T-cell (primary cell): ENCODE measurements around the gene KDM2B. TPM values are rescaled to one million over a fixed set of nuclear protein-coding genes. Genes with fewer than 3 reads are reported as not detected.
"Not testable (repeated sequence)": the region's sequence is repeated elsewhere in the genome, so short reads cannot be mapped to it uniquely, and the experiment has no call there.

Source experiments
- ATAC-seq, 4 experiments: fragments of 200-7000 bp in 3 of 4; fragments of 150-1000 bp in 1 of 4; cut with Tn5 transposase; replicated peaks in 1 of 4; 1 replicate in 3 of 4; 2 replicates in 1 of 4; pipeline ENCODE4 v1.10.0; 2021; ENCODE audit warnings: moderate library complexity in 3 of 4, mild to moderate bottlenecking in 2 of 4, moderate number of reproducible peaks in 1 of 4
- CTCF ChIA-PET, 2 donors: fragments of 300-600 bp; sonication (Branson Sonifier 250); formaldehyde crosslinking; loops; one replicate each; lab custom pipeline; 2022; ENCODE audit warnings: antibody characterized with exemption in 2 of 2; lab: Charles Lee
- POLR2A ChIA-PET, 2 donors: fragments of 300-600 bp; sonication (Branson Sonifier 250); formaldehyde crosslinking; loops; one replicate each; lab custom pipeline; 2022; ENCODE audit warnings: antibody characterized with exemption in 2 of 2; lab: Charles Lee
- DNase-seq, 35 experiments: peaks; one replicate each; pipeline versions ENCODE4 v3.0.0 to v3.0.0-alpha.2; 2013 to 2023
- H3K27ac ChIP-seq: one replicate; pipeline ENCODE4 v1.5.1; 2013; ENCODE audit warnings: low read length
- H3K27me3 ChIP-seq, 2 experiments: replicated peaks in 1 of 2; 1 replicate in 1 of 2; 2 replicates in 1 of 2; pipeline versions ENCODE4 v1.6.1 to v1.7.0; 2013; ENCODE audit warnings: low read length in 1 of 2, mixed read lengths in 1 of 2; ENCODE audit not compliant: control insufficient read depth in 2 of 2, insufficient read depth in 2 of 2; ENCODE audit errors: extremely low read depth in 1 of 2
- H3K36me3 ChIP-seq, 2 donors: 1 replicate in 1 of 2; 2 replicates in 1 of 2; pipeline versions ENCODE4 v1.6.1 to v1.7.0; 2013; ENCODE audit warnings: low read length in 1 of 2; ENCODE audit not compliant: control insufficient read depth in 2 of 2, insufficient read depth in 1 of 2; ENCODE audit errors: extremely low read depth in 1 of 2
- H3K4me1 ChIP-seq, 2 experiments: 1 replicate in 1 of 2; 2 replicates in 1 of 2; pipeline versions ENCODE4 v1.6.1 to v1.7.0; 2013; ENCODE audit warnings: low read length in 2 of 2, mixed read lengths in 1 of 2; ENCODE audit not compliant: insufficient read depth in 2 of 2, control insufficient read depth in 1 of 2; ENCODE audit errors: extremely low read depth in 1 of 2
- H3K4me3 ChIP-seq, 2 donors: 1 replicate in 1 of 2; 2 replicates in 1 of 2; pipeline versions ENCODE4 v1.5.1 to v1.7.0; 2013; ENCODE audit warnings: mild to moderate bottlenecking in 2 of 2, low read length in 1 of 2, moderate library complexity in 1 of 2; ENCODE audit not compliant: control insufficient read depth in 1 of 2; ENCODE audit errors: extremely low read depth in 1 of 2
- H3K9me3 ChIP-seq: 2 replicates; pipeline ENCODE4 v1.7.0; 2013
- H3K27ac Mint-ChIP-seq, 2 donors: one replicate each; pipeline ENCODE4 v1.8.0; 2020 to 2021; ENCODE audit warnings: mild to moderate bottlenecking in 2 of 2, mixed read lengths in 2 of 2
- H3K27me3 Mint-ChIP-seq, 2 donors: one replicate each; pipeline ENCODE4 v1.8.0; 2021 to 2022; ENCODE audit warnings: mixed read lengths in 2 of 2
- H3K36me3 Mint-ChIP-seq: one replicate; pipeline ENCODE4 v1.8.0; 2021; ENCODE audit warnings: mixed read lengths
- H3K4me1 Mint-ChIP-seq, 3 donors: one replicate each; pipeline ENCODE4 v1.8.0; 2020 to 2022; ENCODE audit warnings: mixed read lengths in 3 of 3, mild to moderate bottlenecking in 1 of 3
- H3K4me3 Mint-ChIP-seq, 3 donors: one replicate each; pipeline ENCODE4 v1.8.0; 2020 to 2022; ENCODE audit warnings: mild to moderate bottlenecking in 3 of 3, mixed read lengths in 3 of 3, moderate library complexity in 3 of 3
- H3K9me3 Mint-ChIP-seq, 3 donors: one replicate each; pipeline ENCODE4 v1.8.0; 2020 to 2022; ENCODE audit warnings: mixed read lengths in 3 of 3
- WGBS: methylation state at CpG from one replicate; pipeline ENCODE4 v1.1.5; 2013; ENCODE audit warnings: missing lambda C conversion rate; ENCODE audit not compliant: insufficient coverage; 5-methylcytosine and 5-hydroxymethylcytosine counted together
- total RNA-seq, 35 experiments: library from RNA in 6 of 35; stranded (reverse) in 6 of 35; fragments of 120-200 nt in 1 of 35; gene quantifications; one replicate each; pipeline versions ENCODE4 v1.2.1 to v1.2.4 and lab custom pipeline; 2013 to 2026

The KDM2B gene
- total RNA-seq, 5 donors from 2014 or later (not counting 1 experiment from before 2014, with no cell fraction given): 74.1 to 102 (median 95.8) TPM

- Mint-ChIP-seq H3K36me3 (peaks cover 6% of the 10 kb centered on the region), H3K9me3 (no peaks in the 10 kb centered on the region), H3K4me1 (peaks cover 27 to 39% (median 33%) of the 10 kb centered on the region in 3 donors), H3K4me3 (no peak overlapping the region), H3K27ac (no peak overlapping the region), H3K27me3 (no peaks in the 10 kb centered on the region)
- Histone ChIP-seq H3K27me3 (no peaks in the 10 kb centered on the region), H3K36me3 (peaks cover 0 to 5% of the 10 kb centered on the region in 2 donors), H3K4me1 (peaks cover 8 to 22% of the 10 kb centered on the region in 2 experiments), H3K27ac (no peak overlapping the region), H3K4me3 (no peak overlapping the region), H3K9me3 (no peaks in the 10 kb centered on the region)
- ChIA-PET CTCF (no interaction called here), POLR2A (interaction anchor here in 1 of 2 donors (0.6 kb wide), 1 partner anchor 135 kb away, joined by 3 read pairs; no protein-coding TSS in a partner anchor)
- DNase-seq (no peak), ATAC-seq (no peak)
- 95% methylated on average over 12 of the region's 12 CpGs for WGBS
These were observed 14.7 kb upstream of the KDM2B start for GRCh38 chr12:121595520-121595919.

- ChIA-PET POLR2A (interaction anchor here in 1 of 2 donors (0.6 kb wide), 1 partner anchor 307 kb away, joined by 3 read pairs; no protein-coding TSS in a partner anchor), CTCF (no interaction called here)
- Mint-ChIP-seq H3K4me1 (peaks cover 31 to 40% (median 39%) of the 10 kb centered on the region in 3 donors), H3K4me3 (peak overlapping the region in 1 of 3 donors; percentile 25), H3K27ac (peak overlapping the region; percentile 97 to 98), H3K9me3 (no peaks in the 10 kb centered on the region), H3K36me3 (peaks cover 6% of the 10 kb centered on the region), H3K27me3 (no peaks in the 10 kb centered on the region)
- DNase-seq: no peak
- peaks cover 9 to 43% of the 10 kb centered on the region in 2 experiments for H3K4me1 ChIP-seq
- 96% methylated on average over 2 of the region's 4 CpGs for WGBS
- no peaks in the 10 kb centered on the region for H3K27me3 ChIP-seq
- H3K36me3 ChIP-seq: peaks cover 0 to 5% of the 10 kb centered on the region in 2 donors
- H3K9me3 ChIP-seq: no peaks in the 10 kb centered on the region
- peak overlapping the region; percentile 100 for H3K27ac ChIP-seq
- no peak for ATAC-seq
- H3K4me3 ChIP-seq: no peak overlapping the region
These were observed 11.5 kb upstream of the KDM2B start for GRCh38 chr12:121592320-121592719.

GRCh38 chr12:121590476-121591143 lies 9.8 kb upstream of the KDM2B start:
- H3K4me3 ChIP-seq: peak overlapping the region; percentile 60 to 69
- Mint-ChIP-seq H3K4me1 (peaks cover 38 to 45% (median 40%) of the 10 kb centered on the region in 3 donors), H3K27me3 (no peaks in the 10 kb centered on the region), H3K27ac (peak overlapping the region; percentile 97 to 98), H3K4me3 (peak overlapping the region; percentile 77 to 84 (median 79)), H3K9me3 (no peaks in the 10 kb centered on the region), H3K36me3 (peaks cover 3% of the 10 kb centered on the region)
- H3K4me1 ChIP-seq: peaks cover 9 to 46% of the 10 kb centered on the region in 2 experiments
- no peaks in the 10 kb centered on the region for H3K9me3 ChIP-seq
- H3K27ac ChIP-seq: peak overlapping the region; percentile 100
- no peaks in the 10 kb centered on the region for H3K27me3 ChIP-seq
- ATAC-seq: peak; percentile 75 to 83 (median 80)
- ChIA-PET CTCF (interaction anchor here in 1 of 2 donors (0.7 to 1.5 kb wide), 2 partner anchors 36 to 67 kb away, joined by 3 read pairs; partner anchors contain the start of gene ORAI1), POLR2A (interaction anchor here in 1 of 2 donors (0.6 to 1.2 kb wide), 2 partner anchors 9 to 33 kb away, joined by 3 to 10 read pairs; no protein-coding TSS in a partner anchor)
- peak; percentile 30 to 86 (median 60) for DNase-seq
- H3K36me3 ChIP-seq: peaks cover 0 to 5% of the 10 kb centered on the region in 2 donors
- 0% methylated on average over 4 of the region's 10 CpGs for WGBS

- H3K4me3 Mint-ChIP-seq, POLR2A ChIA-PET, H3K27me3 ChIP-seq, H3K4me3 ChIP-seq, ATAC-seq, H3K27ac ChIP-seq, DNase-seq, H3K9me3 ChIP-seq, H3K9me3 Mint-ChIP-seq, H3K27me3 Mint-ChIP-seq, H3K36me3 Mint-ChIP-seq, CTCF ChIA-PET, H3K36me3 ChIP-seq: not testable (repeated sequence)
- peaks cover 15 to 49% of the 10 kb centered on the region in 2 experiments for H3K4me1 ChIP-seq
- 89% methylated on average over 3 of the region's 6 CpGs for WGBS
- Mint-ChIP-seq H3K4me1 (peaks cover 40 to 49% (median 47%) of the 10 kb centered on the region in 3 donors), H3K27ac (peak overlapping the region; percentile 63 to 69)
These were observed 4.1 kb upstream of the KDM2B start for GRCh38 chr12:121584885-121585284.

- H3K27me3 Mint-ChIP-seq, H3K9me3 Mint-ChIP-seq, ATAC-seq, DNase-seq, H3K4me3 Mint-ChIP-seq, POLR2A ChIA-PET, H3K4me3 ChIP-seq, H3K36me3 ChIP-seq, H3K9me3 ChIP-seq, H3K27me3 ChIP-seq, H3K27ac ChIP-seq, H3K36me3 Mint-ChIP-seq: not testable (repeated sequence)
- CTCF ChIA-PET: interaction anchor here in 1 of 2 donors (1.5 to 1.6 kb wide), 2 partner anchors 31 to 40 kb away, joined by 4 to 5 read pairs; no protein-coding TSS in a partner anchor
- Mint-ChIP-seq H3K4me1 (peaks cover 37 to 48% (median 45%) of the 10 kb centered on the region in 3 donors), H3K27ac (peak overlapping the region; percentile 94 to 96)
- peaks cover 16 to 42% of the 10 kb centered on the region in 2 experiments for H3K4me1 ChIP-seq
- WGBS: no CpG with 5 or more reads among the region's 2 CpGs
These were observed 2.5 kb upstream of the KDM2B start for GRCh38 chr12:121583334-121583661.

GRCh38 chr12:121582583-121583333 lies 1.9 kb upstream of the KDM2B start:
- POLR2A ChIA-PET: interaction anchor here in 1 of 2 donors (0.6 kb wide), 1 partner anchor 1651 kb away, joined by 6 read pairs; the partner anchor contains the start of gene MTRFR
- H3K9me3 ChIP-seq: no peaks in the 10 kb centered on the region
- DNase-seq: no peak
- WGBS: 33% methylated on average over 5 of the region's 13 CpGs
- H3K27me3 ChIP-seq: no peaks in the 10 kb centered on the region
- H3K9me3 Mint-ChIP-seq: no peaks in the 10 kb centered on the region
- no peak for ATAC-seq
- no peaks in the 10 kb centered on the region for H3K36me3 ChIP-seq
- peak overlapping the region; percentile 89 for H3K27ac ChIP-seq
- H3K36me3 Mint-ChIP-seq: no peaks in the 10 kb centered on the region
- peaks cover 17 to 48% of the 10 kb centered on the region in 2 experiments for H3K4me1 ChIP-seq
- peak overlapping the region; percentile 94 to 96 for H3K27ac Mint-ChIP-seq
- H3K4me3 ChIP-seq: peak overlapping the region in 1 of 2 donors; percentile 73
- CTCF ChIA-PET: interaction anchor here in 1 of 2 donors (1.5 to 1.6 kb wide), 2 partner anchors 30 to 40 kb away, joined by 4 to 5 read pairs; no protein-coding TSS in a partner anchor
- no peaks in the 10 kb centered on the region for H3K27me3 Mint-ChIP-seq
- peaks cover 37 to 50% (median 47%) of the 10 kb centered on the region in 3 donors for H3K4me1 Mint-ChIP-seq
- peak overlapping the region; percentile 50 to 98 (median 96) for H3K4me3 Mint-ChIP-seq
